GM12878 (cell line): Measurements from ENCODE around the gene BTBD9. TPM values are rescaled to one million over a fixed set of nuclear protein-coding genes. Genes with fewer than 3 reads are reported as not detected.

Experiments
- ATAC-seq: fragments of 200-7000 bp; cut with Tn5 transposase; 3 replicates; pipeline ENCODE4 v1.9.1; 2020; ENCODE audit warnings: mild to moderate bottlenecking, moderate library complexity
- BruUV-seq: library from RNA; stranded (reverse); fragments of 400-500 nt; replicated peaks from 2 replicates; lab custom pipeline; 2021; lab: Mats Ljungman, UMichigan
- CTCF ChIA-PET: fragments of 300-600 bp; sonication (Branson Sonifier 250); formaldehyde crosslinking; extraction: SDS; loops from one replicate; lab custom pipeline; 2021; ENCODE audit warnings: inconsistent platforms; lab: Yijun Ruan, JAX
- POLR2A ChIA-PET: fragments of 350-600 bp; formaldehyde crosslinking; extraction: SDS; loops from one replicate; lab custom pipeline; 2021; ENCODE audit warnings: inconsistent platforms; lab: Charles Lee
- RAD21 ChIA-PET: fragments of 300-600 bp; sonication (Branson Sonifier 250); formaldehyde crosslinking; loops from one replicate; lab custom pipeline; 2023; ENCODE audit warnings: antibody characterized with exemption; ENCODE audit not compliant: unreplicated experiment; lab: Charles Lee
- SMC1A ChIA-PET: fragments of 300-600 bp; sonication (Branson Sonifier 250); formaldehyde crosslinking; loops from one replicate; lab custom pipeline; 2023; ENCODE audit not compliant: unreplicated experiment, uncharacterized antibody; lab: Charles Lee
- DNase-seq: peaks from one replicate; pipeline ENCODE4 v3.0.0-alpha.2; 2011; ENCODE audit warnings: low read depth, low spot score
- FAIRE-seq: peaks from 3 replicates; lab custom pipeline; 2011; peaks lifted over from hg19 to GRCh38; lab: Jason Lieb, UNC
- H2AFZ ChIP-seq: 2 replicates; pipeline ENCODE4 v1.6.0; 2011; ENCODE audit warnings: low read depth, low read length, control low read depth; ENCODE audit not compliant: control insufficient read depth
- H3K27ac ChIP-seq: 2 replicates; pipeline ENCODE4 v1.5.1; 2011; ENCODE audit warnings: control low read depth; ENCODE audit not compliant: control insufficient read depth, insufficient read depth
- H3K27me3 ChIP-seq, 2 experiments: replicated peaks in 1 of 2; 2 replicates each; pipeline versions ENCODE4 v1.6.0 to v1.6.1; 2011; ENCODE audit warnings: low read length in 1 of 2; ENCODE audit not compliant: control insufficient read depth in 2 of 2, insufficient read depth in 2 of 2
- H3K36me3 ChIP-seq, 2 experiments: 2 replicates each; pipeline ENCODE4 v1.5.1; 2011; ENCODE audit warnings: low read length in 1 of 2; ENCODE audit not compliant: control insufficient read depth in 2 of 2, insufficient read depth in 2 of 2
- H3K4me1 ChIP-seq: 2 replicates; pipeline ENCODE4 v1.6.1; 2011; ENCODE audit warnings: mild to moderate bottlenecking, low read length, moderate library complexity, mixed read lengths; ENCODE audit not compliant: control insufficient read depth, insufficient read depth
- H3K4me2 ChIP-seq: 2 replicates; pipeline ENCODE4 v1.6.0; 2011; ENCODE audit warnings: control low read depth; ENCODE audit not compliant: control insufficient read depth, insufficient read depth
- H3K4me3 ChIP-seq: fragments of 200-600 bp; sonication (generic); 2 replicates; pipeline ENCODE4 v1.5.1; 2016
- H3K79me2 ChIP-seq: 2 replicates; pipeline ENCODE4 v1.6.0; 2011; ENCODE audit warnings: low read length; ENCODE audit not compliant: control insufficient read depth, insufficient read depth
- H3K9ac ChIP-seq: 2 replicates; pipeline ENCODE4 v1.8.0; 2011; ENCODE audit warnings: low read length, control low read depth, mixed read lengths; ENCODE audit not compliant: control insufficient read depth, insufficient read depth
- H3K9me3 ChIP-seq: replicated peaks from 3 replicates; pipeline ENCODE4 v1.5.1; 2011; ENCODE audit warnings: mild to moderate bottlenecking, low read length; ENCODE audit not compliant: control insufficient read depth, insufficient read depth
- H4K20me1 ChIP-seq: 2 replicates; pipeline ENCODE4 v1.6.0; 2011; ENCODE audit not compliant: control insufficient read depth, insufficient read depth
- BCL11A ChIP-seq: IDR thresholded peaks from 2 replicates; pipeline ENCODE4 v1.6.1; 2011; ENCODE audit warnings: low read depth, low read length
- FOXK2 ChIP-seq: fragments of 450-650 bp; IDR thresholded peaks from 2 replicates; pipeline ENCODE4 v1.6.1; 2017; ENCODE audit warnings: mild to moderate bottlenecking, moderate library complexity
- IRF5 ChIP-seq: fragments of 450-650 bp; IDR thresholded peaks from 2 replicates; pipeline ENCODE4 v1.6.1; 2017; ENCODE audit warnings: borderline replicate concordance
- MAX ChIP-seq: IDR thresholded peaks from 2 replicates; pipeline ENCODE4 v1.6.1; 2012; ENCODE audit warnings: low read depth, low read length, improper control_type of control experiment
- RB1 ChIP-seq: fragments of 450-650 bp; formaldehyde crosslinking; IDR thresholded peaks from 2 replicates; pipeline ENCODE4 v1.6.1; 2017; ENCODE audit warnings: mild to moderate bottlenecking, borderline replicate concordance
- RCOR1 ChIP-seq: conservative IDR thresholded peaks from 2 replicates; pipeline ENCODE4 v1.6.1; 2012; ENCODE audit warnings: low read depth, low read length, improper control_type of control experiment
- RELA ChIP-seq: fragments of 450-650 bp; IDR thresholded peaks from 2 replicates; pipeline ENCODE4 v1.8.0; 2014; ENCODE audit warnings: borderline replicate concordance; ENCODE audit not compliant: partially characterized antibody
- SREBF2 ChIP-seq: IDR thresholded peaks from 2 replicates; pipeline ENCODE4 v1.6.1; 2012; ENCODE audit warnings: mild to moderate bottlenecking, low read length
- STAT1 ChIP-seq: fragments of 450-650 bp; conservative IDR thresholded peaks from 2 replicates; pipeline ENCODE4 v1.6.1; 2014; ENCODE audit warnings: antibody characterized with exemption, mild to moderate bottlenecking
- USF1 ChIP-seq: IDR thresholded peaks from 2 replicates; pipeline ENCODE4 v1.6.1; 2011; ENCODE audit warnings: borderline replicate concordance, low read depth, mild to moderate bottlenecking, moderate library complexity, mixed read lengths, low read length; ENCODE audit not compliant: insufficient read depth; ENCODE audit errors: extremely low read length
- ZBTB11 ChIP-seq: fragments of 450-650 bp; formaldehyde crosslinking; IDR thresholded peaks from 2 replicates; pipeline ENCODE4 v1.5.0; 2022; ENCODE audit warnings: mild to moderate bottlenecking, missing genetic modification characterization
- ZNF592 ChIP-seq: fragments of 450-650 bp; IDR thresholded peaks from 2 replicates; pipeline ENCODE4 v1.6.1; 2017; ENCODE audit warnings: mild to moderate bottlenecking, moderate library complexity
- WGBS: methylation state at CpG from one replicate; pipeline ENCODE4 v1.1.6; 2016; ENCODE audit warnings: low lambda C conversion rate; ENCODE audit not compliant: insufficient replicate concordance, insufficient coverage; ENCODE audit errors: missing lambda C conversion rate; 5-methylcytosine and 5-hydroxymethylcytosine counted together
- in situ Hi-C: fragments of 300-500 bp; cut with MboI; formaldehyde crosslinking; loops from 9 replicates; pipeline ENCODE4 v1.14.3; 2018; ENCODE audit warnings: mixed read lengths
- intact Hi-C: fragments of 100-400 bp; cut with micrococcal nuclease; formaldehyde crosslinking; loops from one replicate; pipeline ENCODE4 v1.14.2; 2022; ENCODE audit not compliant: unreplicated experiment
- polyA plus RNA-seq, 11 experiments: library from polyadenylated mRNA; depleted of rRNA in 4 of 11; unstranded in 6 of 11; stranded (reverse) in 5 of 11; fragments of >200 nt; fragmentation: Nextera tagmentation in 4 of 11; fragmentation: Illumina TruSeq in 1 of 11; extraction: Ambion mirVana in 4 of 11; extraction: Trizol in 1 of 11; gene quantifications; 1 replicate in 1 of 11; 2 replicates in 10 of 11; pipeline versions ENCODE4 v1.2.1 to v1.2.3, GENCODE V29; 2011 to 2016; ENCODE audit warnings: inconsistent platforms in 2 of 11, missing spikeins in 2 of 11, low read depth in 1 of 11
- total RNA-seq, 4 experiments: library from RNA; depleted of rRNA in 3 of 4; stranded (reverse); fragments of >200 nt in 3 of 4; fragmentation: Illumina TruSeq in 1 of 4; extraction: Trizol in 1 of 4; gene quantifications; 2 replicates each; pipeline versions ENCODE4 v1.2.1 to v1.2.3, GENCODE V29; 2013 to 2021

Gene BTBD9
- total and polyA plus RNA-seq, 10 of the 15 experiments (the other 5 are each of a cell fraction or from before 2014, with no cell fraction given): 0.22 to 8.6 (median 4.6) TPM

GRCh38 chr6:38387461-38387860 lies 252.3 kb downstream of the BTBD9 start (continued):
- no peak for TF ChIP-seq ZNF592
- no peak for TF ChIP-seq RCOR1
- no peak for TF ChIP-seq RELA
- TF ChIP-seq BCL11A: no peak
- TF ChIP-seq USF1: no peak

- in situ Hi-C loops (no loop called here), intact Hi-C loops (no loop called here)
- DNase-seq (no peak), FAIRE-seq (no peak), ATAC-seq (no peak)
- SMC1A ChIA-PET: interaction anchor here (0.7 kb wide), 1 partner anchor 23 kb away, joined by 4 read pairs; no protein-coding TSS in a partner anchor
- no peak for TF ChIP-seq IRF5
- TF ChIP-seq ZBTB11 (CRISPR knock-in tag): no peak
- TF ChIP-seq STAT1: no peak
- no peak for TF ChIP-seq SREBF2
- no peak for TF ChIP-seq RB1
- TF ChIP-seq FOXK2: no peak
- no peak for TF ChIP-seq MAX
- POLR2A ChIA-PET: no interaction called here
- H2AFZ ChIP-seq: no peak overlapping the region
- H3K9ac ChIP-seq: no peak overlapping the region
- 64% methylated on average over 4 of the region's 7 CpGs for WGBS
- CTCF ChIA-PET: no interaction called here
- no peaks in the 10 kb centered on the region for H4K20me1 ChIP-seq
- H3K4me1 ChIP-seq: no peaks in the 10 kb centered on the region
- H3K9me3 ChIP-seq: no peaks in the 10 kb centered on the region
- no peaks in the 10 kb centered on the region for H3K27me3 ChIP-seq
- H3K4me3 ChIP-seq: no peak overlapping the region
- H3K36me3 ChIP-seq: no peaks in the 10 kb centered on the region
- no peak overlapping the region for H3K27ac ChIP-seq
- H3K4me2 ChIP-seq: no peak overlapping the region
- no peaks in the 10 kb centered on the region for H3K79me2 ChIP-seq
- no TSS peak for BruUV-seq
- RAD21 ChIA-PET: no interaction called here
Measured at GRCh38 chr6:38378801-38379200, 260.9 kb downstream of the BTBD9 start.
